Measurements from ENCODE around the gene DHRS3. TPM values are rescaled to one million over a fixed set of nuclear protein-coding genes. Genes with fewer than 3 reads are reported as not detected.
A peak's percentile ranks its signal among the peaks of the same experiment; 100 is the strongest.

Gene DHRS3
- total and polyA plus RNA-seq, 2 of the 13 experiments (the other 11 are each of a cell fraction or from before 2014, with no cell fraction given), result 48.5 to 90.5 TPM

DNA sequence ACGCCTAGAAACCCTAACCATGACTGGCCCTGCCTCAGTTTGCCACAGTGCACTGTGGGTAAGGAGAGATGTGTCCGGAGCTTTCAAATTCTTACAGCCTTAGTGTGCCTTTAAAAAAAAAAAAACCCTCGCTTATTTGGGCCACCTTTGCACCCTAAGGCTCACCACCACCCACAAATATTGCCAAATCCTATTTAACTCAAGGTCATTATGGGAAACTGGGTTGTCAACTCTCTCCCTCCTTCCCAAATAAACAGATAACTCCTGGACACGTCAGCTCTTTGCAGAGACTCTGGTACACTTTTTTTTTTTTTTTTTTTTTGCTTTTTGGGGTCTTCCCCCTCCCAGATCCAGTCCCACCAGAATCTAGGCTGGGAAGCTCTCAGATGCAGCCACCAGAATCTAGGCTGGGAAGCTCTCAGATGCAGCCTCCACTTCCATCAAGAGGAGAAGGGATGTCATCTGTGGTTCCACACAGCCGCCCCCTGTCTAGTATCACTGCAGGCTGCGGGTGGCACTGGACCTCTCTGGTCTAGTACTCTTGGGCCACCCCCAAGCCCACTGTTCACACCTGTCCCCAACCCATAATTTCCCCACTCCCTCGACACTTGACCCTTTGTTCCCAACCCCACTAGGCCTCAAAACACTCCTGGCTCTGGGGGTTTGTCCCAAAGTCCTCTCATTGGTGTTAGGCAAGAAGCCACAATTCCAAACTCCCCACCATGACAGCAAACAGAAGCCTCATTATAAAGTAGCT is 3.4 kb downstream of the DHRS3 start (continued):
- TF ChIP-seq HNF1A (IDR thresholded peaks at IDR 0.05; ENCODE audit: low read depth) (0 out of 2 replicates have a peak, but pooled peaks have one; percentile 34), HNF1A (CRISPR knock-in tag; IDR thresholded peaks at IDR 0.05; ENCODE audit: borderline replicate concordance) (peak; percentile 38; the same call in 1 of the 2 replicates), JUNB (CRISPR knock-in tag; IDR thresholded peaks at IDR 0.05; ENCODE audit: borderline replicate concordance) (peak; percentile 27; the same call in 1 of the 2 replicates), ZBTB44 (CRISPR knock-in tag; IDR thresholded peaks at IDR 0.05) (no peak), DMAP1 (CRISPR knock-in tag; IDR thresholded peaks at IDR 0.05) (0 out of 2 replicates have a peak, but pooled peaks have one; percentile 21), ZNF564 (CRISPR knock-in tag; IDR thresholded peaks at IDR 0.05) (no peak), ZEB1 (IDR thresholded peaks at IDR 0.05; ENCODE audit: insufficient replicate concordance, low read depth) (no peak), EP300 (IDR thresholded peaks at IDR 0.05; ENCODE audit: low read depth in 2 of 2, low read length in 2 of 2) (peak; percentile 46 to 90; a peak in 3 of 4 replicates), EP300 (CRISPR knock-in tag; IDR thresholded peaks at IDR 0.05; ENCODE audit: borderline replicate concordance) (peak; percentile 63; the same call in 1 of the 2 replicates), POLR2G (IDR thresholded peaks at IDR 0.05; ENCODE audit: low read depth, low read length) (peak; percentile 43), GFI1 (CRISPR knock-in tag; IDR thresholded peaks at IDR 0.05; ENCODE audit: borderline replicate concordance) (peak; percentile 61; the same call in 1 of the 2 replicates), HDAC2 (CRISPR knock-in tag; IDR thresholded peaks at IDR 0.05) (peak; percentile 77), NR2F6 (IDR thresholded peaks at IDR 0.05) (peak; percentile 65), NR2F6 (CRISPR knock-in tag; IDR thresholded peaks at IDR 0.05) (peak; percentile 52), SAP130 (CRISPR knock-in tag; IDR thresholded peaks at IDR 0.05; ENCODE audit: low read depth) (peak; percentile 80)
- TF ChIP-seq, protein P1, sequence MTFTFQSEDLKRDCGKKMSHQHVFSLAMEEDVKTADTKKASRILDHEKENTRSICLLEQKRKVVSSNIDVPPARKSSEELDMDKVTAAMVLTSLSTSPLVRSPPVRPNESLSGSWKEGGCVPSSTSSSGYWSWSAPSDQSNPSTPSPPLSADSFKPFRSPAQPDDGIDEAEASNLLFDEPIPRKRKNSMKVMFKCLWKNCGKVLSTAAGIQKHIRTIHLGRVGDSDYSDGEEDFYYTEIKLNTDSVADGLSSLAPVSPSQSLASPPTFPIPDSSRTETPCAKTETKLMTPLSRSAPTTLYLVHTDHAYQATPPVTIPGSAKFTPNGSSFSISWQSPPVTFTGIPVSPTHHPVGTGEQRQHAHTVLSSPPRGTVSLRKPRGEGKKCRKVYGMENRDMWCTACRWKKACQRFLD (CRISPR knock-in tag; IDR thresholded peaks at IDR 0.05; ENCODE audit: borderline replicate concordance), result no peak
